Thyroid gland (tissue), 4 donors: ENCODE results near the gene TRAF4.

Source experiments
- POLR2A ChIP-seq, 2 donors: fragments of 450-650 bp; IDR thresholded peaks; one replicate each; pipeline ENCODE4 v1.6.1; 2017; ENCODE audit warnings: antibody characterized with exemption in 2 of 2, mild to moderate bottlenecking in 2 of 2, moderate library complexity in 1 of 2
- TF ChIP-seq, protein P1 (sequence below), 6 experiments: fragments of 200-600 bp in 3 of 6; fragments of 450-650 bp in 3 of 6; sonication (generic) in 3 of 6; IDR thresholded peaks; one replicate each; pipeline ENCODE4 v1.5.1; 2016 to 2019; ENCODE audit warnings: antibody characterized with exemption in 6 of 6, mild to moderate bottlenecking in 2 of 6, inconsistent platforms in 1 of 6, moderate library complexity in 1 of 6

DNA sequence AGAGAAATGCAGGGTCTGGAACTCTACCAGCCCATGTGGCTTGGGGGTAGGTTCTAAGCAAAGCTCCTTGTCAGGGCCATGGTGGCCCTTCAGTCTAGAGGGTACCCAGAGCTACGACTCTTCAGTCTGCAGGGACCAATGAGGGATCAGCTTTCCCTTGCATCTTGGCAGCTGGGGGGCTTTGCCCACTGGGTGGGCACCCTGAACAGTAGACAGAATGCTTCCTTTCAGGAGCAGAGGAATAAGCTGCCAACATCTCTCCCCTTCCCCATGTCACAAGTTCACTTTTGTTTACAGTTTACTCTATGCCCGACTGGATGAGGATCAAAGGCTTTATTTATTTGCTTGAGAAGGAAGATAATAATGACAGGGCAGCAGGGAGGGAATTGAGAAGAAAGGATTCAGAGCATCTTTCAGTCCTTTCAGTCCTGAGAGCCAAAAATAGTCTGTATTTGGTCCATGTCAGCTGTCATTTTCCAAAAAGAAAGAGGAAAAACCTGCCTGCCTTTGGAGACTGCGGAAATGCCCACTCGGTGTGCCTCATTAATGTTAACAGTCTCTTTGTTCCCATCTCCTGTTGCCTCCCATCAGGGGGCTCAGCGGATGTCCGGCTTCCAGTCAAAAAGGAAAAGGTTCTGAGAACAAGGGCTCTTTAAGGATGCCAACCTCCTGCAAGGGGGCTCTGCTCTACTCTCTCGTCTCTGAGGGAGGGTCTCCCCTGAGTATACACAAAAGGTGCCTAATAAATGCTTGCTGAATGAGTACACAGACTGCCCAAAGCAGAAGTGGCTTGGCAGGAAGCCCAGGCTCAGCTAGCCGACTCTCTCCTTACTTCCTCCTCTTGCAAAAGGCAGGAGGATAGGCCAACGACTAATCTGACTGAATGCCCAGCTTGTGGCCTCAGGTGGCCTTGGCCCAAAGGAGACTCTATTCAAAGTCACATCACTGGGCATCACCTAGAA is 17.1 kb downstream of the TRAF4 start:
- TF ChIP-seq, protein P1, sequence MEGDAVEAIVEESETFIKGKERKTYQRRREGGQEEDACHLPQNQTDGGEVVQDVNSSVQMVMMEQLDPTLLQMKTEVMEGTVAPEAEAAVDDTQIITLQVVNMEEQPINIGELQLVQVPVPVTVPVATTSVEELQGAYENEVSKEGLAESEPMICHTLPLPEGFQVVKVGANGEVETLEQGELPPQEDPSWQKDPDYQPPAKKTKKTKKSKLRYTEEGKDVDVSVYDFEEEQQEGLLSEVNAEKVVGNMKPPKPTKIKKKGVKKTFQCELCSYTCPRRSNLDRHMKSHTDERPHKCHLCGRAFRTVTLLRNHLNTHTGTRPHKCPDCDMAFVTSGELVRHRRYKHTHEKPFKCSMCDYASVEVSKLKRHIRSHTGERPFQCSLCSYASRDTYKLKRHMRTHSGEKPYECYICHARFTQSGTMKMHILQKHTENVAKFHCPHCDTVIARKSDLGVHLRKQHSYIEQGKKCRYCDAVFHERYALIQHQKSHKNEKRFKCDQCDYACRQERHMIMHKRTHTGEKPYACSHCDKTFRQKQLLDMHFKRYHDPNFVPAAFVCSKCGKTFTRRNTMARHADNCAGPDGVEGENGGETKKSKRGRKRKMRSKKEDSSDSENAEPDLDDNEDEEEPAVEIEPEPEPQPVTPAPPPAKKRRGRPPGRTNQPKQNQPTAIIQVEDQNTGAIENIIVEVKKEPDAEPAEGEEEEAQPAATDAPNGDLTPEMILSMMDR (IDR thresholded peaks at IDR 0.05): no peak
- no peak for TF ChIP-seq POLR2A (IDR thresholded peaks at IDR 0.05)
